H1 (cell line): ENCODE measurements around the gene ZNF407. TPM values are rescaled to one million over a fixed set of nuclear protein-coding genes. Genes with fewer than 3 reads are reported as not detected.

Source experiments
- BCL11A ChIP-seq, 2 experiments: IDR thresholded peaks; one replicate each; pipeline ENCODE4 v1.6.1; 2011; ENCODE audit warnings: low read depth in 2 of 2, low read length in 2 of 2, mild to moderate bottlenecking in 2 of 2
- CHD1 ChIP-seq: IDR thresholded peaks from 2 replicates; pipeline ENCODE4 v1.6.1; 2012; ENCODE audit warnings: low read depth, low read length, improper control_type of control experiment
- NANOG ChIP-seq: IDR thresholded peaks from 2 replicates; pipeline ENCODE4 v1.6.1; 2011; ENCODE audit warnings: low read length, low read depth, mild to moderate bottlenecking, inconsistent platforms; ENCODE audit not compliant: insufficient read depth, poor library complexity, severe bottlenecking
- RAD21 ChIP-seq, 2 experiments: IDR thresholded peaks in 1 of 2; conservative IDR thresholded peaks in 1 of 2; 2 replicates each; pipeline ENCODE4 v1.6.1; 2011; ENCODE audit warnings: low read depth in 2 of 2, low read length in 2 of 2, improper control_type of control experiment in 1 of 2, inconsistent platforms in 1 of 2, mild to moderate bottlenecking in 1 of 2, moderate library complexity in 1 of 2
- SP1 ChIP-seq: IDR thresholded peaks from 2 replicates; pipeline ENCODE4 v1.6.1; 2011; ENCODE audit warnings: low read depth, low read length
- TBP ChIP-seq: IDR thresholded peaks from 2 replicates; pipeline ENCODE4 v1.6.1; 2011; ENCODE audit warnings: low read depth, low read length, improper control_type of control experiment
- YY1 ChIP-seq: IDR thresholded peaks from 2 replicates; pipeline ENCODE4 v1.6.1; 2011; ENCODE audit warnings: low read depth, mild to moderate bottlenecking, low read length
- polyA plus RNA-seq, 7 experiments: library from polyadenylated mRNA; depleted of rRNA in 3 of 7; stranded (reverse) in 5 of 7; unstranded in 2 of 7; fragments of >200 nt in 5 of 7; fragments of 200-250 nt in 2 of 7; gene quantifications; 1 replicate in 5 of 7; 2 replicates in 1 of 7; 4 replicates in 1 of 7; pipeline versions ENCODE4 v1.2.1 to v1.2.3, GENCODE V29; 2011 to 2013; ENCODE audit warnings: missing spikeins in 2 of 7, mixed read lengths in 2 of 7
- total RNA-seq: library from RNA; stranded (reverse); fragmentation: NEBNext Ultra II Directional; extraction: Animal tissue kit (Norgen Biotek cat#: 25700); gene quantifications from 2 replicates; pipeline ENCODE4 v1.2.1, GENCODE V29; 2021
- TF ChIP-seq, protein P1 (sequence below): fragments of 300-600 bp; sonication (generic); IDR thresholded peaks from 2 replicates; pipeline ENCODE4 v1.7.1; 2012; ENCODE audit warnings: low read length, moderate library complexity, mild to moderate bottlenecking, inconsistent platforms; ENCODE audit not compliant: insufficient replicate concordance

The ZNF407 gene
- total and polyA plus RNA-seq, 2 of the 8 experiments (the other 6 are each of a cell fraction or from before 2014, with no cell fraction given), result 1.5 to 6.8 TPM

- TF ChIP-seq, protein P1, sequence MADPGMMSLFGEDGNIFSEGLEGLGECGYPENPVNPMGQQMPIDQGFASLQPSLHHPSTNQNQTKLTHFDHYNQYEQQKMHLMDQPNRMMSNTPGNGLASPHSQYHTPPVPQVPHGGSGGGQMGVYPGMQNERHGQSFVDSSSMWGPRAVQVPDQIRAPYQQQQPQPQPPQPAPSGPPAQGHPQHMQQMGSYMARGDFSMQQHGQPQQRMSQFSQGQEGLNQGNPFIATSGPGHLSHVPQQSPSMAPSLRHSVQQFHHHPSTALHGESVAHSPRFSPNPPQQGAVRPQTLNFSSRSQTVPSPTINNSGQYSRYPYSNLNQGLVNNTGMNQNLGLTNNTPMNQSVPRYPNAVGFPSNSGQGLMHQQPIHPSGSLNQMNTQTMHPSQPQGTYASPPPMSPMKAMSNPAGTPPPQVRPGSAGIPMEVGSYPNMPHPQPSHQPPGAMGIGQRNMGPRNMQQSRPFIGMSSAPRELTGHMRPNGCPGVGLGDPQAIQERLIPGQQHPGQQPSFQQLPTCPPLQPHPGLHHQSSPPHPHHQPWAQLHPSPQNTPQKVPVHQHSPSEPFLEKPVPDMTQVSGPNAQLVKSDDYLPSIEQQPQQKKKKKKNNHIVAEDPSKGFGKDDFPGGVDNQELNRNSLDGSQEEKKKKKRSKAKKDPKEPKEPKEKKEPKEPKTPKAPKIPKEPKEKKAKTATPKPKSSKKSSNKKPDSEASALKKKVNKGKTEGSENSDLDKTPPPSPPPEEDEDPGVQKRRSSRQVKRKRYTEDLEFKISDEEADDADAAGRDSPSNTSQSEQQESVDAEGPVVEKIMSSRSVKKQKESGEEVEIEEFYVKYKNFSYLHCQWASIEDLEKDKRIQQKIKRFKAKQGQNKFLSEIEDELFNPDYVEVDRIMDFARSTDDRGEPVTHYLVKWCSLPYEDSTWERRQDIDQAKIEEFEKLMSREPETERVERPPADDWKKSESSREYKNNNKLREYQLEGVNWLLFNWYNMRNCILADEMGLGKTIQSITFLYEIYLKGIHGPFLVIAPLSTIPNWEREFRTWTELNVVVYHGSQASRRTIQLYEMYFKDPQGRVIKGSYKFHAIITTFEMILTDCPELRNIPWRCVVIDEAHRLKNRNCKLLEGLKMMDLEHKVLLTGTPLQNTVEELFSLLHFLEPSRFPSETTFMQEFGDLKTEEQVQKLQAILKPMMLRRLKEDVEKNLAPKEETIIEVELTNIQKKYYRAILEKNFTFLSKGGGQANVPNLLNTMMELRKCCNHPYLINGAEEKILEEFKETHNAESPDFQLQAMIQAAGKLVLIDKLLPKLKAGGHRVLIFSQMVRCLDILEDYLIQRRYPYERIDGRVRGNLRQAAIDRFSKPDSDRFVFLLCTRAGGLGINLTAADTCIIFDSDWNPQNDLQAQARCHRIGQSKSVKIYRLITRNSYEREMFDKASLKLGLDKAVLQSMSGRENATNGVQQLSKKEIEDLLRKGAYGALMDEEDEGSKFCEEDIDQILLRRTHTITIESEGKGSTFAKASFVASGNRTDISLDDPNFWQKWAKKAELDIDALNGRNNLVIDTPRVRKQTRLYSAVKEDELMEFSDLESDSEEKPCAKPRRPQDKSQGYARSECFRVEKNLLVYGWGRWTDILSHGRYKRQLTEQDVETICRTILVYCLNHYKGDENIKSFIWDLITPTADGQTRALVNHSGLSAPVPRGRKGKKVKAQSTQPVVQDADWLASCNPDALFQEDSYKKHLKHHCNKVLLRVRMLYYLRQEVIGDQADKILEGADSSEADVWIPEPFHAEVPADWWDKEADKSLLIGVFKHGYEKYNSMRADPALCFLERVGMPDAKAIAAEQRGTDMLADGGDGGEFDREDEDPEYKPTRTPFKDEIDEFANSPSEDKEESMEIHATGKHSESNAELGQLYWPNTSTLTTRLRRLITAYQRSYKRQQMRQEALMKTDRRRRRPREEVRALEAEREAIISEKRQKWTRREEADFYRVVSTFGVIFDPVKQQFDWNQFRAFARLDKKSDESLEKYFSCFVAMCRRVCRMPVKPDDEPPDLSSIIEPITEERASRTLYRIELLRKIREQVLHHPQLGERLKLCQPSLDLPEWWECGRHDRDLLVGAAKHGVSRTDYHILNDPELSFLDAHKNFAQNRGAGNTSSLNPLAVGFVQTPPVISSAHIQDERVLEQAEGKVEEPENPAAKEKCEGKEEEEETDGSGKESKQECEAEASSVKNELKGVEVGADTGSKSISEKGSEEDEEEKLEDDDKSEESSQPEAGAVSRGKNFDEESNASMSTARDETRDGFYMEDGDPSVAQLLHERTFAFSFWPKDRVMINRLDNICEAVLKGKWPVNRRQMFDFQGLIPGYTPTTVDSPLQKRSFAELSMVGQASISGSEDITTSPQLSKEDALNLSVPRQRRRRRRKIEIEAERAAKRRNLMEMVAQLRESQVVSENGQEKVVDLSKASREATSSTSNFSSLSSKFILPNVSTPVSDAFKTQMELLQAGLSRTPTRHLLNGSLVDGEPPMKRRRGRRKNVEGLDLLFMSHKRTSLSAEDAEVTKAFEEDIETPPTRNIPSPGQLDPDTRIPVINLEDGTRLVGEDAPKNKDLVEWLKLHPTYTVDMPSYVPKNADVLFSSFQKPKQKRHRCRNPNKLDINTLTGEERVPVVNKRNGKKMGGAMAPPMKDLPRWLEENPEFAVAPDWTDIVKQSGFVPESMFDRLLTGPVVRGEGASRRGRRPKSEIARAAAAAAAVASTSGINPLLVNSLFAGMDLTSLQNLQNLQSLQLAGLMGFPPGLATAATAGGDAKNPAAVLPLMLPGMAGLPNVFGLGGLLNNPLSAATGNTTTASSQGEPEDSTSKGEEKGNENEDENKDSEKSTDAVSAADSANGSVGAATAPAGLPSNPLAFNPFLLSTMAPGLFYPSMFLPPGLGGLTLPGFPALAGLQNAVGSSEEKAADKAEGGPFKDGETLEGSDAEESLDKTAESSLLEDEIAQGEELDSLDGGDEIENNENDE, result no peak
- TF ChIP-seq BCL11A (IDR thresholded peaks at IDR 0.05; ENCODE audit: low read depth in 2 of 2, low read length in 2 of 2), result no peak
- no peak for TF ChIP-seq CHD1
- TF ChIP-seq RAD21 (IDR thresholded peaks at IDR 0.05 in 1 of 2, conservative IDR thresholded peaks at IDR 0.05 in 1 of 2; ENCODE audit: low read depth in 2 of 2, low read length in 2 of 2), result no peak
- TF ChIP-seq SP1, result no peak
- no peak for TF ChIP-seq YY1
- TF ChIP-seq NANOG, result no peak
- no peak for TF ChIP-seq TBP
- TF ChIP-seq, all 59 proteins: peak for 0
These were observed 447.6 kb downstream of the ZNF407 start (continued) for GRCh38 chr18:75045272-75045671.
